DMS114 treated with DMSO at 0.1 percent for 48 hours (cell line): ENCODE measurements around the gene TRIP4.
"Not testable (repeated sequence)": the region's sequence is repeated elsewhere in the genome, so short reads cannot be mapped to it uniquely, and the experiment has no call there.

Experiments
- DNase-seq: peaks from one replicate; lab custom pipeline; 2025; ENCODE audit not compliant: unreplicated experiment; lab: John Stamatoyannopoulos, UW

The TRIP4 gene

GRCh38 chr15:64387562-64388168, at the start of gene TRIP4:
Gene TRIP4 (plus strand): TSS chr15:64387836. CDS start chr15:64387864, 28 bp downstream.
- peak; percentile 98 for DNase-seq

DNA sequence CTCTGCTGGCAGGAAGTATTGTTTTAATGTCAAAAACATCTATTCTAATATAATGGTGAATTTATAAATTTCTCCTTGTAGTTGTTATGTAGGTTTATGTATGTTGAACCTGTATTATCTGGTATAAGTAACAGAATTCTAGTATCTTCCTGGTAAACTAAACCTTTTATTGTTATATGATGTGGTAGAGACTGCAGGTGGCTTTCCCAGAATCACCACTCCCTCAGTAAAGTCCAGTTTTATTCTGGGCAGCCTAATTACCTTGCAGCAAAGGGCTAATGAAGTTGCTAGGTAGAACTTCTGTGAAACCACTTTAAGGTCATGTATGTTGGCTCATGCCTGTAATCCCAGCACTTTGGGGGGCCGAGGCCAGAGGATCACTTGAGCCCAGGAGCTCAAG, 47.3 kb upstream of the TRIP4 start:
- DNase-seq = no peak

- no peak for DNase-seq
These were observed 45.7 kb upstream of the TRIP4 start for GRCh38 chr15:64341961-64342360.

DNA sequence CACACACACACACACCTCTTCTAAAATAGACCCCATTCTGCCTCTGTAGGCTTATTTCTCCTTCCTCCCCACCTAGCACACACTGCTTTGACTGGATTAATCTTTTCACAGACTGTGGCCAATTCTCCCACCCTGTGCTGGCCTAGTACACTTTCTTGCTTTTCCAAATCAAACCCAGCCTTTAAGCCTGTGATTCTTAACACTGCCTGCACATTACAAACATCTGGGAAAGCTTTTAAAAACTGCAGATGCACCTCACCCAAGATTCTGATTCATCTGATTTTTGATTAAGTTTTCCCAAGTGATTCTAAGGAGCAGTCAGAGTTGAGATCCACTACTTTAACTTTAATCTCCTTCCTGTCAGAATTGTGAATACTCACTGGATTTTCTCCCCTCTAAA, 44.4 kb upstream of the TRIP4 start:
- no peak for DNase-seq

DNA sequence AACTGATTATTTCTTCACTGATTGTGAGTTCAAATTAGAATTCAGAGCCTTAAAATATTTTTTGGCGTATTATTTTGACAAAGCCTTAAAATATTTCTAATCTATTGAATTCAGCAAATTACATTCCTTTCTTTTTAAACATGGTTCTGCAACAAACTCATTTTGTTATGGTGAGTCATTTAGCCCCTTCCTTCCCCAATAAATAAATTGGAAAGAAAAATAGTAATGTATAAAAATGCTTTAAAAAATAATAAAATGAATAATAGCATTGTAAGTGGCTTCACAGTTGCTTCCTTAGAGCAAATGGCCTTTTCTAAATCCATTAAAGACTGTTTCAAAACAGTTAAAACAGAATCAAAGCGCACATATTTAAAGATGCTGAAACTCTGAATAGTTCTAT, 43.8 kb upstream of the TRIP4 start:
- no peak for DNase-seq

- DNase-seq = no peak
These were observed 42.9 kb upstream of the TRIP4 start for GRCh38 chr15:64344651-64345294.

- not testable (repeated sequence) for DNase-seq
These were observed 41.4 kb upstream of the TRIP4 start for GRCh38 chr15:64346242-64346641.

DNA sequence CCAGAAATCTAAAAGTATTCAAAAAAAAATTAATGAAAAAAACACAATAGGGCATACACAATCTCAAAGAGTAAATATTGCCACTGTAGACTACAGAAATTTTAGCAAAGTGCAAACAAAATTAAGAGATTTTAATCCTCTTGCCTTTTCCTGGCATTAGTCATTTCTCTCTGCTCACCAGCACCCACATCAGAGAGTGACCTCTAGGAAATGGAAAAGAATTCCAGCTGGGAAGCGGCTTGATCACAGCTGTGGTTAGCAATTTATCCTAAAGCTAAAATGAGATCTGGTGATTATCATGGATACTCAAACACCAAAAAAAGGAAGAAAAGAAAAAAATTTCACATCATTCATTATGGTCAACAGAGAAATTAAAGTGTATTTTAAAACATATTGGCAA, 39.2 kb upstream of the TRIP4 start:
- no peak for DNase-seq

GRCh38 chr15:64349375-64349774, 38.3 kb upstream of the TRIP4 start:
- DNase-seq = no peak

DNA sequence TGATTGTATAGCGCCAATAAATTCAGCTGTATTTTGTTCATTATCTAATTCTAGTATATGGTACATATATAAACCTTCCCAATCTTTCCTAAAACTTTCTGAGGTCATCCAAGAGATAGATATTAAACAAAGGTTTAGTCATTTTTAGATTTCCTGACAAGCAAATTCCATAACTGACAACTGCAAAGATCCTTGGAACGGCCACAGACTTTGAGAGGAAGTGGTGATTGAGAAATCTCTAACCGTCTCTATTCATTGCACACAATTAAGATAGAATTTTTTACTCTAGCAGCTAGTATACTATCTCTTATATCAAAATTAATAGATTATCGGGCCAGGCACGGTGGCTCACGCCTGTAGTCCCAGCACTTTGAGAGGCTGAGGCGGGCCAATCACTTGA, 36.4 kb upstream of the TRIP4 start:
- DNase-seq = no peak

DNA sequence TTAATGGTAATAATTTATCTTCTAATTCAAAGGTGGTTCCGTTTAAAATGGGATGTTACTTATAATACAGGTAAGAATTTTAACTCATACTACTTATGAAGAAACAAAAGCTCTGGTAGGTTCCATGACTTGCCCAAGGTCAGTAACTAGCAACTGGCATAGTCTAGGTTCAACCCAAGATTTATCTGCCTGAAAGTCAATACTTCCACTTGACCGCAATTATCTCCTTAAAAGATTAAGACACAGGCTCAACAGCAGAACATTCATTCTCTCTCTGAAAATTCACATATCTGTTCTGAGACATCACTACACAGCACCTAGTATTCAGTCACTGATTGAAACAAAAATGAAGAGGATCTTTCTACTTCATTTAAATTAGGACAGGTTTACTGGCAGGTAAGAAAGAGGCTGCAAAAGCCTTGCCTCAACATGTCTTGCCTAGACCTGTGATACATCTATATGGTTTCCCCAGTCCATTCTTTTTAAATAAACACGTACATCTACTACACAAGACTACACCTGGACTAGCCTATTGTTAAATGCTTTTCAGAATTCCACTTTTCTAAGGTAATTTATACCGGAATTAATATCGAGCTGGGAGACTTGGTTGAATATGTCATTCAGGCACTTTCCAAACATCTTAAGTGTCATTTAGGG, 32.8 kb upstream of the TRIP4 start:
- DNase-seq = no peak

GRCh38 chr15:64355348-64355943, 32.2 kb upstream of the TRIP4 start:
- DNase-seq = no peak

- DNase-seq = peak; percentile 99
These were observed 31.5 kb upstream of the TRIP4 start, which contains the start of gene CSNK1G1 for GRCh38 chr15:64355944-64356709. Gene CSNK1G1 (minus strand): TSS chr15:64356173. CDS start chr15:64300499, 55,674 bp downstream.

DNA sequence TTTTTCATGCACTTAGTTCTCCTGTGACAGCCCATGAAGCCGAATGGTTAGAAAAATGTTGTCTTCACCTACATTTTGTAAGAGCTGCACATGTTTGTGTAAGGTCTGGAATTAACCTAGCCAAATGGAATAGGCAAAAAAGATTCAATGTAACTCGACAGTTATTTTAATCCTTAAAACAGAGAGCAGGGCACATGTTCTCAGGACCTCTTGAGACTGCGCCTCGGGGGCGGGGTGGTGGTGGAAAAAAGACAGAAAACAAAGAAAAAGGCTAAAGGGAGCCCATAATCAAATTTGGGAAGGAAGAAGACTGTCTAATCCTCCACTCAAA, 31.0 kb upstream of the TRIP4 start:
- DNase-seq = no peak

GRCh38 chr15:64361259-64361658, 26.4 kb upstream of the TRIP4 start:
- no peak for DNase-seq

DNA sequence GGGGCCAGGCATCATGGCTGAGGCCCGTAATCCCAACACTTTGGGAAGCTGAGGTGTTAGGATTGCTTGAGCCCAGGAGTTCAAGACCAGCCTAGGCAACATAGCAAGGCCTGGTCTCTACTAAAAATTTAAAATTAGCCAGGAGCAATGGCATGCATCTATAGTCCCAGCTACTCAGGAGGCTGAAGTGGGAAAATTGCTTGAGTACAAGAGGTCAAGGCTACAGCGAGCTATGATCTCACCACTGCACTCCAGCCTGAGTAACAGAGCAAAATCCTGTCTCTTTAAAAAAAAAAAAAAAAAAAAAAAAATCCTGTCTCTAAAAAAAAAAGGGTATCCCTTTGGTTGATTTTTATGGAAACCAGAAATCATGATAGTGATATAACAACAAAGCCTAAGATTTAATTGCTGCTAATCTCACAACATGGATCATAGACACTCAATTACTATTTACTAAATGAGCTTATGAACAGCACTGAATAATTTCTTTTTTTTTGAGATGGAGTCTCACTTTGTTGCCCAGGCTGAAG, 18.5 kb upstream of the TRIP4 start:
- DNase-seq = no peak

DNA sequence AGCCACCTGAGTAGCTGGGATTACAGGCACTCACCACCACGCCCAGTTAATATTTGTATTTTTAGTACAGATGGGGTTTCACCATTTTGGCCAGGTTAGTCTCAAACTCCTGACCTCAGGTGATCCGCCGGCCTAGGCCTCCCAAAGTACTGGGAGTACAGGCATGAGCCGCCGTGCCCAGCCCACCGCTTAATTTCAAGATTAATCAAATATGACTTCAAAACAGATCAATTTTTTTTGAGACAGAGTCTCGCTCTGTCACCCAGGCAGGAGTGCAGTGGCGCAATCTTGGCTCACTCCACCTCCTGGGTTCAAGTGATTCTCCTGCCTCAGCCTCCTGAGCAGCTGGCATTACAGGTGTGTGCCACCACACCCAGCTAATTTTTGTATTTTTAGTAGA, 16.3 kb upstream of the TRIP4 start:
- DNase-seq = not testable (repeated sequence)

DNA sequence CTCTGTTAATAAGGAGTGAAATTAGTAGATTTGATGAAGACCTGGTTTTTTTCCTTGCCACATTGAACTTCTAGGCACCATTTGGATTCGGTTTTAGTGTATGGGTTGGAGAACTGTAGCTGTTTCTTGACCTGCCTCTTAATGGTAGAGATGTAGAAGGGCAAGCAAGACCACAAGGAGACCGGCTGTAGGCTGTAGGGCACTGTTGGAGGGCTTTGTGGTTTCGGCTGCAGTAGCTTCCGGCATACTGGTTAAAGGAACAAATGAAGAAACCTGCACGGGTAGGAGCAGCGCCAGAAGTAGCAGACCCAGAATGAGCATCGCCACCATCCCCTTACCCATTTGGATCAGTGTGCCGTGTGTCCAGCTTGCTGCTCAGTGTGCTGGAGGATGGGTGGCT, 14.3 kb upstream of the TRIP4 start:
- no peak for DNase-seq

DNA sequence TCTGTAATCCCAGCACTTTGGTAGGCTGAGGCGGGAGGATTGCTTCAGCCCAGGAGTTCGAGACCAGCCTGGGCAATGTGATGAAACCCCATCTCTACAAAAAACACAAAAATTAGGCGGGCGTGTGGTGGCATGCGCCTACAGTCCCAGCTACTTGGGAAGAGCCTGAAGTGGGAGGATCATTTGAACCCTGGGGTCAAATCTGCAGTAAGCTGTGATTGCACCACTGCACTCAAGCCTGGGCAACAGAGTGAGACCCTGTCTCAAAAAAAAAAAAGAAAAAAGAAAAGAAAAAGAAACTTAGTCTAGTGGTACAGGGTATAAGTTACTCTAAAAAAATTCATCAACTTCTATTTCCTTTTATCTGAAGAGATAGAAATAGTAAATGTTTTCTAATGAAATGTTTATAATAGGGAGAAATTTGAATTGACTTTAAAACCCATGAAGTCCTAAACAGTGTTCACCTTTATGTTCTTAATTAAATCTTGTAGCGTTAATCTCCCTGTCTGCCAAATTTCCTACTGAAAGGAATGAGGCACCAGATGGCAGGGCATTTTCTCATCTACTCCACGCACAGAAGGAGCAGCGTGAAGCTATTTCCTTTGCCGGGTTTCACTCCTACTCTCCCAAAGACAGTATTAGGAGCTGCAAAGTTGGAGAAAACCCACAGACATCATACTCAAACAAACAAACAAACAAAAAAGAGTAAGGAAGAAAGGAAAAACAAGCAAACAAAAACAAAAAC, 8.2 kb upstream of the TRIP4 start:
- DNase-seq = no peak

- DNase-seq = not testable (repeated sequence)
These were observed 7.3 kb upstream of the TRIP4 start for GRCh38 chr15:64380130-64380870.
